ENCODE results near the gene RBM34.
A peak's percentile ranks its signal among the peaks of the same experiment; 100 is the strongest.

GRCh38 chr1:235093696-235094592 lies 67.1 kb downstream of the RBM34 start:
- TF ChIP-seq POLR2A (IDR thresholded peaks at IDR 0.05) (no peak), POLR2AphosphoS5 (IDR thresholded peaks at IDR 0.05) (no peak), EP300 (IDR thresholded peaks at IDR 0.05) (no peak)
- TF ChIP-seq, protein P1, sequence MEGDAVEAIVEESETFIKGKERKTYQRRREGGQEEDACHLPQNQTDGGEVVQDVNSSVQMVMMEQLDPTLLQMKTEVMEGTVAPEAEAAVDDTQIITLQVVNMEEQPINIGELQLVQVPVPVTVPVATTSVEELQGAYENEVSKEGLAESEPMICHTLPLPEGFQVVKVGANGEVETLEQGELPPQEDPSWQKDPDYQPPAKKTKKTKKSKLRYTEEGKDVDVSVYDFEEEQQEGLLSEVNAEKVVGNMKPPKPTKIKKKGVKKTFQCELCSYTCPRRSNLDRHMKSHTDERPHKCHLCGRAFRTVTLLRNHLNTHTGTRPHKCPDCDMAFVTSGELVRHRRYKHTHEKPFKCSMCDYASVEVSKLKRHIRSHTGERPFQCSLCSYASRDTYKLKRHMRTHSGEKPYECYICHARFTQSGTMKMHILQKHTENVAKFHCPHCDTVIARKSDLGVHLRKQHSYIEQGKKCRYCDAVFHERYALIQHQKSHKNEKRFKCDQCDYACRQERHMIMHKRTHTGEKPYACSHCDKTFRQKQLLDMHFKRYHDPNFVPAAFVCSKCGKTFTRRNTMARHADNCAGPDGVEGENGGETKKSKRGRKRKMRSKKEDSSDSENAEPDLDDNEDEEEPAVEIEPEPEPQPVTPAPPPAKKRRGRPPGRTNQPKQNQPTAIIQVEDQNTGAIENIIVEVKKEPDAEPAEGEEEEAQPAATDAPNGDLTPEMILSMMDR (IDR thresholded peaks at IDR 0.05), result peak in 3 of 4 experiments; percentile 73 to 84 (median 84)

Data from gastroesophageal sphincter (tissue), 3 donors.